ENCODE data around the gene FARP1.

- no peak for TF ChIP-seq CTCF (IDR thresholded peaks at IDR 0.05)
- no peak for TF ChIP-seq POLR2A (IDR thresholded peaks at IDR 0.05)
Observed at GRCh38 chr13:98311200-98311548, 168.3 kb downstream of the FARP1 start.
